IPS DF 4.7 (cell line): Measurements from ENCODE around the gene TMEM190.
A peak's percentile ranks its signal among the peaks of the same experiment; 100 is the strongest.

Source experiments
- DNase-seq: peaks from one replicate; pipeline ENCODE4 v3.0.0-alpha.2; 2013; ENCODE audit warnings: low spot score; ENCODE audit errors: extremely low read depth

TMEM190 gene

GRCh38 chr19:55369653-55370304 lies 6.8 kb upstream of the TMEM190 start:
- no peak for DNase-seq

- DNase-seq, result no peak
Measured at GRCh38 chr19:55370305-55370988, 6.2 kb upstream of the TMEM190 start, which contains the start of gene IL11. TSS of gene IL11 (minus strand) at chr19:55370463. CDS start at chr19:55370310, 153 bp downstream.

DNA sequence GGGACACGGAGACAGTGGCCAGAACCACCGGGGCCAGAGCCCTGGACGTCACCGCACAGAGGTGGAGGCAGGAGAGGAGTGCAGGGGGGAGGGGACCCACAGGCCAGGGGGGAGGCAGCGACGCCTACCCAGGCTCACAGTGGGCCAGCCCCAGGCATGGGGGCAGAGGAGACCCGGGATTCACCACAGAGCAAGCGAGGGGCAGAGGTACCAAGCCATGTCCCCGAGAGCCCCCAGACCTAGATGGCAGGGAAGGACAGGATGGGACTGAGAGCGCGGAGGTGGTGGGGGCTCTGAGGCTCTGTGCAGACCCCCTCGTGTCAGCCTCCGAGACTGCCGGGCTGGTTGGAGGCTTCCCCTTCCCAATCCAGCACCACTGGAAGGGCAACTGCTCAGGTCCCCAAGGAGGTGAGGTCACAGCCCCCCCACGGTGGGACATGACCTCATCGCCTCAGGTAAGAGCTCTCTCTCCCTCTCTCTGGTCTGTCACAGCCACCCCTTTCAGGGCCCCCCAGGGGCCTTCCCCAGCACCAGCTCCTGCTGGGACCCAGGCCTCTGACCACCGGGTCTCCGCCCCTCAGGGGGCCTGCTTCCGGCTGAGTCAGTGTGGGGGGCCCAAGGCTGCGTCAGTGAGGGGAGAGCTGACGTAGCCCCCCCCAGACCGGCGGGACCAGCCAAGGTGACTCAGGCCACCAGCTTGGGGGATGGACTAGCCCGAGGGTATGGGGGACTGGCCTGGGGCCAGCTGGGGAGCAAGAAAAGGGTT lies 4.1 kb upstream of the TMEM190 start:
- DNase-seq, result no peak

DNA sequence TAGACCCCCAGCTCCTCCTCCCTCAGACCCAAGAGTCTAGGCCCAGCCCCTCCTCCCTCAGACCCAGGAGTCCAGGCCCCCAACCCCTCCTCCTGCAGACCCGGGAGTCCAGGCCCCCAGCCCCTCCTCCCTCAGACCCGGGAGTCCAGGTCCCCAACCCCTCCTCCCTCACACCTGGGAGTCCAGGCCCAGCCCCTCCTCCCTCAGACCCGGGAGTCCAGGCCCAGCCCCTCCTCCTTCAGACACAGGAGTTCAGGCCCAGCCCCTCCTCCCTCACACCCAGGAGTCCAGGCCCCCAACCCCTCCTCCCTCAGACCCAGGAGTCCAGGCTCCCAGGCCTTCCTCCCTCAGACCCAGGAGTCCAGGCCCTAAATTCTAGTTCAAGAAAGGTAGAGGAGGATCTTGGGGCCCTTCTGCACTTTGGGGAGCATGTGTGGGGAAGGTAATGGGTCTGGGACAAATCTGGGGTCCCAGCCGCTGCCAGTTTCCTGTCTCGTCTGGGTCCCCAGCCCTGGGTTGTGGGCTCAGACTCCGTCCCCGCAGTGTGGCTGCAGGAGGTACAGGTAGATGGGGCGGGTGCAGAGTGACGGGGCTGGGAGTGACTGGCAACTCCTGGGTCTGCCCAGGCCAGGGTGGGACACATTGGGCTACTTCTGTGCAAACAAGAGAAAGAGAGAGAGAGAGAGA lies 3.2 kb upstream of the TMEM190 start:
- DNase-seq, result no peak

DNA sequence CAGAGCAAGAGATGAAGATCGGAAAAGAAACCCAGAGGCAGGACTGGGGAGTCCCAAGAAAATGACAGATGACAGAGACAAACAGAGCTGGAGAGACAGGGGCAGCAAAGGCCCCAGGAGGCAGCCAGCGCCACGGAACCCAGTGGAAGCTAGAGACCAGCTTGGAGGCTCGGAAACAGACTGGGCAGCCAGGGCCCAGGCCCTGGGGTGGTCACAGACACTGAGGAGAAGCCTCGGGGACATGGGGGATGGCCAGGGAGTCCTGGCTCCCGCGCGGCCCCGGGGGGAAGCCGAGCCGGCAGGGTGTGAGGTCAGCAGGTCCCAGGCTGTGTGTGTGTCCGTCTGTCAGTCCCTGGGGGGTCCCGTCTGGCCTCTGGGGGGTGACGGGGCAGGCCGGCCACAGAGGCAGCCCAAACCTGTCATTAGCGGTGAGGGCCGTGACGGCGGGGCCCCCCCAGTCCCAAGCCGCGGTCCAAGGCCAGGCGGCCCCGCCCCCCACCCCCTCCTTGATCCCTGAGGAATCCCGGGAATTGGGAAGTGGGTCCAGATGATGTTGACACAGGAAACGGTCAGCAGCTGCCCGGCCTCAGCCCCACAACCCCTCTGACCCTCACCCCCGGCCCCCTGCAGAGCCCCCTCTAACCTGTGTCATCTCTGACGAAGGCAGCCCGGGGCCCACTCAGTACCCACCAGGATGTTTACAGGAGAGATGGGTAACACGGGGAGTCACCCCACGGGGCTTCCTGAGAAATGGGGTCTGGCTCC lies 2.5 kb upstream of the TMEM190 start:
- DNase-seq, result no peak

DNA sequence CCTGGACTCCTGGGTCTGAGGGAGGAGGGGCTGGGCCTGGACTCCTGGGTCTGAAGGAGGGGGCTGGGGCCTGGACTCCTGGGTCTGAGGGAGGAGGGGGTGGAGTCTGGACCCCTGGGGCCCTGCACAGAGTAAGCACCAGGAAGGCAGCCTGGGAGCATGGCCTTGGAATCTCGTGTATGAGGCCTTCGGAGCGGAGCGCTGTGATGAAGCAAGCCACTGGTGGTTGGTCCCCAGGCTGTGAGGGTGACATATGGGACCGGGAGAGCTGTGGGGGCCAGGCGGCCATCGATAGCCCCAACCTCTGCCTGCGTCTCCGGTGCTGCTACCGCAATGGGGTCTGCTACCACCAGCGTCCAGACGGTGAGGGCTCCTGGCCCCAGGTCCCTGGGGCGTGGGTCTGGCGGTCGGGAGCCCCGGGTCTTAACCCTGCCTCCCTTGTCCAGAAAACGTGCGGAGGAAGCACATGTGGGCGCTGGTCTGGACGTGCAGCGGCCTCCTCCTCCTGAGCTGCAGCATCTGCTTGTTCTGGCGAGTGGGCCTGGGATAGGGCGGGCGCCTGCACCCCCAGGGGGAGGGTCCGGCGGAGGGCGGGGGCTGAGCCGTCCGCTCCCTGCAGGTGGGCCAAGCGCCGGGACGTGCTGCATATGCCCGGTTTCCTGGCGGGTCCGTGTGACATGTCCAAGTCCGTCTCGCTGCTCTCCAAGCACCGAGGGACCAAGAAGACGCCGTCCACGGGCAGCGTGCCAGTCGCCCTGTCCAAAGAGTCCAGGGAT lies 918 bp downstream of the TMEM190 start:
- DNase-seq, result no peak

- no peak for DNase-seq
Measured at GRCh38 chr19:55379174-55379573, 2.5 kb downstream of the TMEM190 start.

DNA sequence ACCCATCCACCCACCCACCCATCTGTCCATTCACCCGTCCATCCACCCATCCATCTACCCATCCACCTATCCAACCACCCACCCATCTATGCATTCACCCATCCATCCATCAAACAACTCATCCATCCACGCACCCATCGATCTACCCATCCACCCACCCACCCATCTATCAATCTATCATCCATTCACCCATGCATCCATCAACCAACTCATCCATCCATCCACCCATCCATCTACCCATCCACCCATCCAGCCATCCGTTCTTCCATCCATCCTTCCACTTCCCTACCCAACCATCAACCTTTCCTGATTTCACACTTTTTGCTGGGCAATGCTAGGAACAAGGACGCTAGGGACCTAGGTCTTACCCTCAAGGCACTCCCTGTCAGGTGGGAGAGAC lies 5.4 kb downstream of the TMEM190 start:
- DNase-seq, result no peak

DNA sequence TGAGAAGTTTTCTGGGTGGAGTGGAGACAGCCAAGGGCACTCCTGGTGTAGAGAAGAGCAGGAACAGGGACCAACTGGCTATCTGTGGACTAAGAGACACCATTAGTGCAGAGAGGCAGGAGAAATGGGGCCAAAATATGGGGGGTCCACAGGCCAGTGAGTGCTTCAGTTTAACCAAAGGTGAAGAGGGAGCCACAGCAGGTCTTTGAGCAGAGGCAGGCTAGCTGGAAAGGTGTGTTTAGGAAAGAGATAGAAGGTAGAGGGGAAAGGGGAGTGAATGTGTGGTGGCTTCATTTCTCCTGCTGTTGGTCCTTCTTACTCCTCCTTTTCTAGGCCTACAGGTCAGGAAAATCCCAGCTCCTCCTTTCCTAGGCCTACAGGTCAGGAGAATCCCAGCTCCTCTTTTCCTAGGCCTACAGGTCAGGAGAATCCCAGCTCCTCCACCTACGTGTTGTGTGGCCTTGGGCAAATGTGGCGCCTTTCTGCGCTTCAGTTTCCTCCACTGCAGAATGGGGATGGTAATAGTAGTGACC lies 6.0 kb downstream of the TMEM190 start:
- no peak for DNase-seq

DNA sequence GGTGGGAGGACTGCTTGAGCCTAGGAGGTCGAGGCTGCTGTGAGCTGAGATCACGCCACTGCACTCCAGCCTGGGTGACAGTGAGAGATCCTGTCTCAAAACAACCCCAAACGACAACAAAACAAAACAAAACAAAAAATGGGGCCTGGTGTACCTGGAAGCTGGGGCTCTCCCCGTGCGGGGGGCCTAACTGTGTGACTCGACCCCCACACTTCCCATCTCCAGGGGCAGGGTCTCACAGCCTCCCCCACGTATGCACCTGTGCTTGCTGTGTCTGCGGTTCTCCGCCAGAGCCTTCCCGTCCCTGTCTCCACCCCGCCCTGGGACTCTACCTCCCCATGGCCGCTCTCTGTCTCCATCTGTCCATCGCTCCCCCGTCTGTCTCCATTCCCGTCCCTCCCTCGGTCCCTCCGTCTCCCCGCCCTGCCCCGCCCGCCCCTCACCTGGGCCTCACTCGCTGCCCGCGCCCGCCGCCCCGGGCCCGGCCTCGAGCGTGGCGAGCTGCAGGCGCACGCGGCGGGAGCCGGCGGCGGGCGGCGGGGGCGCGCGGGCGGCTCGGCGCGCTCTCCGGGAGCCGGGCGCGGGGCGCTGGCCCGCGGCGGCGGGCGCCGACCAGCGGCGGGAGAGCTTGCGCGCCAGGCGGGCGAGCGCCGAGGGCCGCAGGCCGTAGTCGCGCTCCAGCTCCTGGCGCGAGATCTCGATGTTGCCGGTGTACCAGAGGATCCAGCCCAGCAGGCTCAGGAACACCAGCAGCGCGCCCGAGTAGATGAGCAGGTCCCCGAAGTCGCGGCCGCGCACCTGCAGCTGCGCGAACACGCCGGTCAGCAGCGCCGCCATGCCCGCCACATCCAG lies 6.9 kb downstream of the TMEM190 start:
- no peak for DNase-seq

- DNase-seq, result no peak
Measured at GRCh38 chr19:55384131-55384919, 7.7 kb downstream of the TMEM190 start, which contains the start of gene TMEM238. TSS of gene TMEM238 (minus strand) at chr19:55384292. CDS start at chr19:55384259, 33 bp downstream.

- peak; percentile 72 for DNase-seq
Measured at GRCh38 chr19:55384920-55385723, 8.5 kb downstream of the TMEM190 start.

GRCh38 chr19:55385724-55386492 lies 9.3 kb downstream of the TMEM190 start, which contains the start of gene RPL28:
TSS of gene RPL28 (plus strand) at chr19:55385932. CDS start at chr19:55386358, 426 bp downstream.
- DNase-seq, result peak; percentile 97

GRCh38 chr19:55386493-55386971 lies 9.9 kb downstream of the TMEM190 start:
- no peak for DNase-seq

DNA sequence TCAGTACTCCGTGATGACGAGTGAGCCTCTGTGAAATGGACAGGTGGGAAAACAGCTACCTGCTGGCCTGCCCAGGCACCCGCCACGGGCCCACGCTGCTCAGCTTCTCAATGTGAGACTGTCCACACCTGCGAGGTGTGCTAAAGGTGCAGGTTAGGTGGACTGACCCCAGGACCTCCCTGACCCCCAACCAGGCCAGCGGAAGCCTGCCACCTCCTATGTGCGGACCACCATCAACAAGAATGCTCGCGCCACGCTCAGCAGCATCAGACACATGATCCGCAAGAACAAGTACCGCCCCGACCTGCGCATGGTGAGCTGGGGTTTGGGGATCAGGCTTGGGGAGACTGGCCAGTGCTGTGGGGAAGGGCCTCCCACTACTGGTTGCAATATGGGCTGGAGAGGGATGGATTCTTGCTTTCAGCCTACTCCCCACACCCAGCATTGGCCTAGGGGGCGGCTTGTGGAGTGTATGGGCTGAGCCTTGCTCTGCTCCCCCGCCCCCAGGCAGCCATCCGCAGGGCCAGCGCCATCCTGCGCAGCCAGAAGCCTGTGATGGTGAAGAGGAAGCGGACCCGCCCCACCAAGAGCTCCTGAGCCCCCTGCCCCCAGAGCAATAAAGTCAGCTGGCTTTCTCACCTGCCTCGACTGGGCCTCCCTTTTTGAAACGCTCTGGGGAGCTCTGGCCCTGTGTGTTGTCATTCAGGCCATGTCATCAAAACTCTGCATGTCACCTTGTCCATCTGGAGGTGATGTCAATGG lies 11.3 kb downstream of the TMEM190 start:
- no peak for DNase-seq
